H1 (cell line): Measurements from ENCODE around the gene FOXQ1. TPM values are rescaled to one million over a fixed set of nuclear protein-coding genes. Genes with fewer than 3 reads are reported as not detected.

Experiments
- CTCF ChIA-PET: fragments of 300-600 bp; sonication (Branson Sonifier 250); formaldehyde crosslinking; loops from one replicate; lab custom pipeline; 2021; ENCODE audit not compliant: partially characterized antibody; lab: Charles Lee
- POLR2A ChIA-PET: fragments of 300-600 bp; sonication (Branson Sonifier 250); formaldehyde crosslinking; loops from one replicate; lab custom pipeline; 2021; ENCODE audit warnings: inconsistent platforms; ENCODE audit not compliant: partially characterized antibody; lab: Charles Lee
- DNase-seq, 2 experiments: peaks; one replicate each; pipeline versions ENCODE4 v3.0.0 to v3.0.0-alpha.2; 2010 to 2022; ENCODE audit warnings: low spot score in 2 of 2, low read depth in 1 of 2, mixed read lengths in 1 of 2
- FAIRE-seq: peaks from 2 replicates; lab custom pipeline; 2011; peaks lifted over from hg19 to GRCh38; lab: Jason Lieb, UNC
- H2AFZ ChIP-seq: 2 replicates; pipeline ENCODE4 v1.8.1; 2012; ENCODE audit warnings: low read length, inconsistent platforms
- H2AK5ac ChIP-seq: 2 replicates; pipeline ENCODE4 v1.6.1; 2013; ENCODE audit warnings: low read depth, low read length
- H2BK120ac ChIP-seq: replicated peaks from 2 replicates; pipeline ENCODE3; 2013; ENCODE audit warnings: low read depth, low read length, inconsistent platforms
- H2BK12ac ChIP-seq: 2 replicates; pipeline ENCODE4 v1.6.1; 2013; ENCODE audit warnings: low read depth, low read length
- H2BK15ac ChIP-seq: 2 replicates; pipeline ENCODE4 v1.6.1; 2013; ENCODE audit warnings: low read length
- H2BK20ac ChIP-seq: 2 replicates; pipeline ENCODE4 v1.6.1; 2013; ENCODE audit warnings: low read length
- H2BK5ac ChIP-seq: 2 replicates; pipeline ENCODE4 v1.6.1; 2013; ENCODE audit warnings: low read depth, low read length
- H3K14ac ChIP-seq: 2 replicates; pipeline ENCODE4 v1.6.1; 2013; ENCODE audit warnings: inconsistent platforms; ENCODE audit not compliant: insufficient read length
- H3K18ac ChIP-seq: 2 replicates; pipeline ENCODE4 v1.6.1; 2013; ENCODE audit warnings: low read length; ENCODE audit errors: extremely low read depth
- H3K23ac ChIP-seq: 2 replicates; pipeline ENCODE4 v1.6.1; 2013; ENCODE audit warnings: inconsistent platforms; ENCODE audit not compliant: insufficient read length
- H3K23me2 ChIP-seq: 2 replicates; pipeline ENCODE4 v1.6.1; 2013; ENCODE audit warnings: low read depth, low read length
- H3K27ac ChIP-seq: 2 replicates; pipeline ENCODE4 v1.6.1; 2011; ENCODE audit warnings: low read depth, low read length, inconsistent platforms
- H3K27me3 ChIP-seq, 4 experiments: replicated peaks in 1 of 4; 1 replicate in 1 of 4; 2 replicates in 3 of 4; pipeline versions ENCODE4 v1.6.1 to v1.8.1; 2011 to 2013; ENCODE audit warnings: low read length in 3 of 4, mild to moderate bottlenecking in 3 of 4, inconsistent platforms in 2 of 4, mixed read lengths in 2 of 4, moderate library complexity in 1 of 4; ENCODE audit not compliant: control insufficient read depth in 3 of 4, insufficient read depth in 3 of 4; ENCODE audit errors: extremely low read depth in 1 of 4
- H3K36me3 ChIP-seq, 4 experiments: 2 replicates each; pipeline versions ENCODE4 v1.6.1 to v1.8.1; 2011 to 2013; ENCODE audit warnings: mild to moderate bottlenecking in 4 of 4, low read length in 3 of 4, moderate library complexity in 2 of 4, control low read depth in 1 of 4, inconsistent platforms in 1 of 4; ENCODE audit not compliant: insufficient read depth in 4 of 4, control insufficient read depth in 2 of 4
- H3K4ac ChIP-seq: replicated peaks from 2 replicates; pipeline ENCODE3; 2013; ENCODE audit warnings: low read length, low read depth, mixed read lengths, inconsistent platforms; ENCODE audit not compliant: insufficient read length
- H3K4me1 ChIP-seq, 4 experiments: replicated peaks in 1 of 4; 1 replicate in 1 of 4; 2 replicates in 3 of 4; pipeline versions ENCODE4 v1.6.1 to v1.8.1; 2011 to 2013; ENCODE audit warnings: low read length in 3 of 4, inconsistent platforms in 2 of 4, mixed read lengths in 1 of 4; ENCODE audit not compliant: insufficient read depth in 4 of 4, control insufficient read depth in 3 of 4
- H3K4me2 ChIP-seq, 2 experiments: 2 replicates each; pipeline versions ENCODE4 v1.6.1 to v1.8.1; 2011 to 2013; ENCODE audit warnings: low read depth in 2 of 2, low read length in 2 of 2, control low read depth in 1 of 2, inconsistent platforms in 1 of 2, mild to moderate bottlenecking in 1 of 2; ENCODE audit not compliant: insufficient read depth in 1 of 2
- H3K4me3 ChIP-seq, 4 experiments: fragments of 200-600, 300-600 bp in 1 of 4; sonication (generic), shearing (Covaris generic), sonication (Bioruptor Twin) in 1 of 4; 2 replicates each; pipeline versions ENCODE4 v1.5.1 to v1.8.1; 2011 to 2016; ENCODE audit warnings: low read length in 4 of 4, low read depth in 3 of 4, control low read depth in 2 of 4, inconsistent platforms in 2 of 4, mild to moderate bottlenecking in 2 of 4, mixed read lengths in 1 of 4, moderate library complexity in 1 of 4; ENCODE audit not compliant: insufficient read depth in 2 of 4; ENCODE audit errors: extremely low read depth in 1 of 4
- H3K56ac ChIP-seq: replicated peaks from 2 replicates; pipeline ENCODE3; 2013; ENCODE audit warnings: low read depth, mild to moderate bottlenecking, mixed read lengths, low read length, inconsistent platforms; ENCODE audit not compliant: insufficient read length
- H3K79me1 ChIP-seq: 2 replicates; pipeline ENCODE4 v1.6.1; 2013; ENCODE audit warnings: low read depth, low read length, control low read depth
- H3K79me2 ChIP-seq, 2 experiments: 2 replicates each; pipeline versions ENCODE4 v1.6.1 to v1.8.1; 2012 to 2013; ENCODE audit warnings: low read length in 2 of 2, mild to moderate bottlenecking in 2 of 2, inconsistent platforms in 1 of 2; ENCODE audit not compliant: insufficient read depth in 2 of 2, control insufficient read depth in 1 of 2
- H3K9ac ChIP-seq, 4 experiments: replicated peaks in 1 of 4; 1 replicate in 1 of 4; 2 replicates in 3 of 4; pipeline versions ENCODE4 v1.6.1 to v1.8.1; 2011 to 2013; ENCODE audit warnings: low read depth in 3 of 4, low read length in 3 of 4, control low read depth in 2 of 4, mild to moderate bottlenecking in 2 of 4, moderate library complexity in 2 of 4, inconsistent platforms in 1 of 4; ENCODE audit errors: extremely low read depth in 1 of 4
- H3K9me3 ChIP-seq, 2 experiments: 2 replicates each; pipeline versions ENCODE4 v1.6.1 to v1.8.1; 2012 to 2013; ENCODE audit warnings: mild to moderate bottlenecking in 2 of 2, moderate library complexity in 2 of 2, control low read depth in 1 of 2, inconsistent platforms in 1 of 2, low read depth in 1 of 2, low read length in 1 of 2, mixed read lengths in 1 of 2; ENCODE audit not compliant: insufficient read depth in 2 of 2
- H4K20me1 ChIP-seq, 2 experiments: replicated peaks in 1 of 2; 2 replicates each; pipeline versions ENCODE3 to v1.8.1; 2011 to 2013; ENCODE audit warnings: inconsistent platforms in 2 of 2, low read length in 2 of 2, mild to moderate bottlenecking in 1 of 2; ENCODE audit not compliant: insufficient read depth in 2 of 2, control insufficient read depth in 1 of 2
- H4K5ac ChIP-seq: 2 replicates; pipeline ENCODE4 v1.6.1; 2013; ENCODE audit warnings: low read length, low read depth, mixed read lengths, inconsistent platforms; ENCODE audit not compliant: insufficient read length
- H4K8ac ChIP-seq: 2 replicates; pipeline ENCODE4 v1.8.0; 2013; ENCODE audit warnings: mild to moderate bottlenecking, moderate library complexity, low read length, inconsistent platforms; ENCODE audit not compliant: insufficient read depth; ENCODE audit errors: extremely low read depth
- H4K91ac ChIP-seq: replicated peaks from 2 replicates; pipeline ENCODE3; 2013; ENCODE audit warnings: low read length, mixed read lengths, inconsistent platforms; ENCODE audit not compliant: insufficient read length
- CHD1 ChIP-seq: IDR thresholded peaks from 2 replicates; pipeline ENCODE4 v1.6.1; 2012; ENCODE audit warnings: low read depth, low read length, improper control_type of control experiment
- CHD2 ChIP-seq: IDR thresholded peaks from 2 replicates; pipeline ENCODE4 v1.6.1; 2012; ENCODE audit warnings: low read length, improper control_type of control experiment
- KDM1A ChIP-seq: fragments of 200-600, 300-600 bp; sonication (generic); IDR thresholded peaks from 2 replicates; pipeline ENCODE4 v1.7.1; 2016; ENCODE audit warnings: mild to moderate bottlenecking, low read length, borderline replicate concordance
- MAFK ChIP-seq: IDR thresholded peaks from 2 replicates; pipeline ENCODE4 v1.6.1; 2012; ENCODE audit warnings: low read depth, mild to moderate bottlenecking, improper control_type of control experiment, low read length
- TBP ChIP-seq: IDR thresholded peaks from 2 replicates; pipeline ENCODE4 v1.6.1; 2011; ENCODE audit warnings: low read depth, low read length, improper control_type of control experiment
- WGBS, 2 experiments: shearing (Covaris generic) in 1 of 2; methylation state at CpG; one replicate each; pipeline versions ENCODE4 v1.1.6 to v1.1.7; 2013 to 2015; ENCODE audit warnings: low lambda C conversion rate in 2 of 2, mixed read lengths in 2 of 2, inconsistent platforms in 1 of 2, low coverage in 1 of 2, missing lambda C conversion rate in 1 of 2; ENCODE audit not compliant: insufficient replicate concordance in 2 of 2, insufficient coverage in 1 of 2, insufficient read length in 1 of 2; ENCODE audit errors: extremely low coverage in 1 of 2, missing lambda C conversion rate in 1 of 2; 5-methylcytosine and 5-hydroxymethylcytosine counted together
- polyA plus RNA-seq, 7 experiments: library from polyadenylated mRNA; depleted of rRNA in 3 of 7; stranded (reverse) in 5 of 7; unstranded in 2 of 7; fragments of >200 nt in 5 of 7; fragments of 200-250 nt in 2 of 7; gene quantifications; 1 replicate in 5 of 7; 2 replicates in 1 of 7; 4 replicates in 1 of 7; pipeline versions ENCODE4 v1.2.1 to v1.2.3, GENCODE V29; 2011 to 2013; ENCODE audit warnings: missing spikeins in 2 of 7, mixed read lengths in 2 of 7
- total RNA-seq: library from RNA; stranded (reverse); fragmentation: NEBNext Ultra II Directional; extraction: Animal tissue kit (Norgen Biotek cat#: 25700); gene quantifications from 2 replicates; pipeline ENCODE4 v1.2.1, GENCODE V29; 2021
- TF ChIP-seq, protein P1 (sequence below), 3 experiments: IDR thresholded peaks; 1 replicate in 2 of 3; 2 replicates in 1 of 3; pipeline versions ENCODE4 v1.5.1 to v1.6.1; 2011; ENCODE audit warnings: low read length in 3 of 3, mild to moderate bottlenecking in 3 of 3, inconsistent platforms in 2 of 3, low read depth in 1 of 3, moderate library complexity in 1 of 3; ENCODE audit not compliant: insufficient read depth in 1 of 3; ENCODE audit errors: control extremely low read depth in 1 of 3

Gene FOXQ1
- total and polyA plus RNA-seq, 2 of the 8 experiments (the other 6 are each of a cell fraction or from before 2014, with no cell fraction given), result 0.03 TPM; not detected in 1

DNA sequence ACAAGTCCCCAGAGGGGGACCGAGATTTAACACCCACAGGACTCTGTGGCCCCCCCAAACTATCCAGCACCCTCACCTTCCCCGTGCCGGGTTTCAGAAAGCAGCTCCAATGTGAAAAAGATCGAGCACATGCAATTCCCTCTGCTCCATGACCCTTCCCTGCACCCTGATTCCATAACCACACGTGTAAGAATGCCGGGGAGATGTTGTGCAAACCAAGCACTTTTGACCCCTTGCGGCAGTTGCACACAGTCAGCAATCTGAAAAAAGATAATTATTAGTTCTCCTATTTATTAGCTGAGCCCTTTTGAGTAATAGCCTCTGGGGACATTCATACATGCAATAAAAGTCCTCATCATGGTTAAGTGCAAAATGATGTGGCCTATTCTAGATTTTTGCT lies 13.0 kb downstream of the FOXQ1 start:
- H2BK20ac ChIP-seq, result no peak overlapping the region
- H2AK5ac ChIP-seq, result no peak overlapping the region
- DNase-seq (no peak), FAIRE-seq (no peak)
- H3K27ac ChIP-seq, result no peak overlapping the region
- H3K27me3 ChIP-seq, result no peaks in the 10 kb centered on the region; a peak in 1 of 7 replicates
- no peak overlapping the region for H3K4me2 ChIP-seq
- no peak overlapping the region for H4K8ac ChIP-seq
- no peaks in the 10 kb centered on the region for H3K23me2 ChIP-seq
- H3K79me1 ChIP-seq, result no peaks in the 10 kb centered on the region
- 87% methylated on average over 7 of the region's 7 CpGs; no CpG with 5 or more reads in 1 of the 2 experiments for WGBS, 2 experiments
- no peak overlapping the region for H3K9ac ChIP-seq
- H3K4ac ChIP-seq, result no peak overlapping the region
- no peak overlapping the region for H2BK5ac ChIP-seq
- no peak overlapping the region for H2BK15ac ChIP-seq
- no peak overlapping the region for H3K56ac ChIP-seq
- no peak overlapping the region for H3K18ac ChIP-seq
- H3K4me1 ChIP-seq, result 0 out of 7 replicates have a peak, but pooled peaks cover 0 to 2% (median 0%) of the 10 kb centered on the region in 4 experiments
- no peak overlapping the region for H3K23ac ChIP-seq
- no peak overlapping the region for H4K91ac ChIP-seq
- no peak overlapping the region for H2AFZ ChIP-seq
- ChIA-PET CTCF (interaction anchor here (0.7 to 1.7 kb wide), 7 partner anchors 10 to 72 kb away, joined by 3 to 6 read pairs (median 3); no protein-coding TSS in a partner anchor), POLR2A (interaction anchor here (0.6 to 0.8 kb wide), 2 partner anchors 12 to 46 kb away, joined by 3 read pairs; no protein-coding TSS in a partner anchor)
- peaks cover 0 to 3% of the 10 kb centered on the region in 2 experiments; a peak in 1 of 4 replicates for H3K9me3 ChIP-seq
- H4K20me1 ChIP-seq, result no peaks in the 10 kb centered on the region
- no peak overlapping the region for H3K14ac ChIP-seq
- H2BK120ac ChIP-seq, result no peak overlapping the region
- H3K4me3 ChIP-seq, result no peak overlapping the region
- no peak overlapping the region for H2BK12ac ChIP-seq
- no peaks in the 10 kb centered on the region for H3K36me3 ChIP-seq
- no peak overlapping the region for H4K5ac ChIP-seq
- no peaks in the 10 kb centered on the region for H3K79me2 ChIP-seq
- no peak for TF ChIP-seq KDM1A
- TF ChIP-seq CHD1, result no peak
- no peak for TF ChIP-seq MAFK
- TF ChIP-seq, protein P1, sequence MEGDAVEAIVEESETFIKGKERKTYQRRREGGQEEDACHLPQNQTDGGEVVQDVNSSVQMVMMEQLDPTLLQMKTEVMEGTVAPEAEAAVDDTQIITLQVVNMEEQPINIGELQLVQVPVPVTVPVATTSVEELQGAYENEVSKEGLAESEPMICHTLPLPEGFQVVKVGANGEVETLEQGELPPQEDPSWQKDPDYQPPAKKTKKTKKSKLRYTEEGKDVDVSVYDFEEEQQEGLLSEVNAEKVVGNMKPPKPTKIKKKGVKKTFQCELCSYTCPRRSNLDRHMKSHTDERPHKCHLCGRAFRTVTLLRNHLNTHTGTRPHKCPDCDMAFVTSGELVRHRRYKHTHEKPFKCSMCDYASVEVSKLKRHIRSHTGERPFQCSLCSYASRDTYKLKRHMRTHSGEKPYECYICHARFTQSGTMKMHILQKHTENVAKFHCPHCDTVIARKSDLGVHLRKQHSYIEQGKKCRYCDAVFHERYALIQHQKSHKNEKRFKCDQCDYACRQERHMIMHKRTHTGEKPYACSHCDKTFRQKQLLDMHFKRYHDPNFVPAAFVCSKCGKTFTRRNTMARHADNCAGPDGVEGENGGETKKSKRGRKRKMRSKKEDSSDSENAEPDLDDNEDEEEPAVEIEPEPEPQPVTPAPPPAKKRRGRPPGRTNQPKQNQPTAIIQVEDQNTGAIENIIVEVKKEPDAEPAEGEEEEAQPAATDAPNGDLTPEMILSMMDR (IDR thresholded peaks at IDR 0.05; ENCODE audit: control extremely low read depth in 1 of 3, insufficient read depth in 1 of 3, low read depth in 1 of 3, low read length in 3 of 3), result no peak
- no peak for TF ChIP-seq CHD2
- TF ChIP-seq TBP, result no peak
